GM10248 (cell line): Measurements from ENCODE around the gene BACH2.

Experiments used
- CTCF ChIA-PET: fragments of 300-600 bp; sonication (Branson Sonifier 250); formaldehyde crosslinking; extraction: SDS; loops from one replicate; lab custom pipeline; 2021; ENCODE audit warnings: antibody characterized with exemption; lab: Yijun Ruan, JAX
- POLR2A ChIA-PET: fragments of 350-650 bp; sonication (Branson Sonifier 250); formaldehyde crosslinking; extraction: SDS; loops from one replicate; lab custom pipeline; 2020; ENCODE audit warnings: antibody characterized with exemption; lab: Yijun Ruan, JAX
- DNase-seq: peaks from one replicate; pipeline ENCODE4 v3.0.0; 2012; ENCODE audit errors: extremely low spot score
- CTCF ChIP-seq: IDR thresholded peaks from 2 replicates; pipeline ENCODE4 v1.5.1; 2012; ENCODE audit warnings: mild to moderate bottlenecking, low read depth; ENCODE audit errors: extremely low read depth, missing control alignments, control extremely low read depth

The BACH2 gene

GRCh38 chr6:90251295-90251992 lies 45.2 kb downstream of the BACH2 start:
- DNase-seq, result peak; percentile 18
- ChIA-PET CTCF (no interaction called here), POLR2A (no interaction called here)
- TF ChIP-seq CTCF, result no peak

GRCh38 chr6:90250405-90250804 lies 46.2 kb downstream of the BACH2 start:
- POLR2A ChIA-PET, result no interaction called here
- CTCF ChIA-PET, result interaction anchor here (1.3 kb wide), 1 partner anchor 13 kb away, joined by 3 read pairs; no protein-coding TSS in a partner anchor
- DNase-seq, result no peak
- TF ChIP-seq CTCF, result no peak

DNA sequence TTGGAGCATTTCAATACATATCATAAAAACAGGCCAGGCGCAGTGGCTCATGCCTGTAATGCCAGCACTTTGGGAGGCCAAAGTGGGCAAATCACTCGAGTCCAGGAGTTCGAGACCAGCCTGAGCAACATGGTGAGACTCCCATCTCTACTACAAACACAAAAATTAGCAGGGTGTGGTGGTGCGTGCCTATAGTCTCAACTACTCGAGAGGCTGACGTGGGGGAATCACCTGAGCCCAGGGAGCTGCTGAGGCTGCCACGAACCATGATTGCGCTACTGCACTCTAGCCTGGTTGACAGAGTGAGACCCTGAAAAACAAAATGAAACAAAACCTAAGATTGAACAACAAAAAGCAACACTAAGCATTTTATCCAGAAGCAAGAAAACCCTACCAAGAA lies 47.2 kb downstream of the BACH2 start:
- TF ChIP-seq CTCF, result no peak
- DNase-seq, result no peak
- ChIA-PET POLR2A (no interaction called here), CTCF (interaction anchor here (1.3 kb wide), 1 partner anchor 14 kb away, joined by 3 read pairs; no protein-coding TSS in a partner anchor)

DNA sequence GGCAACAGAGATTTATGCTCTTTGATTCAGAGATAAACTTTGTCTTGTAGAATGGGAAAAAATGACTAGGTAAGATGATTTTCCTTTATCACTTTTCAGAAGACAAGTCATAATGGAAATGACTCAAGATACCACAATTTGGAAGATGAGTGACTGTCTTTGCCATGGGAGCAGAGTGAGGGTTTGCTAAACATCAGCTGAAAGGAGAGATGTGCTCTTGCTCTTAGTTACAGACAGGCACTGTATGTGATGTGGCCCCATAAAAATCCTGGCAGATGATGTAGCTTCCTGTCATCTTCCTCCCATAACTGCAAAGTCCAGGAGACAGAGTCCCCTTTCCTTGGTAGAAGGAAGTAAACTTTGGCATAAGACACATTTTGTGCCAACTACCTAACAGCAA lies 47.6 kb downstream of the BACH2 start:
- no peak for DNase-seq
- TF ChIP-seq CTCF, result no peak
- CTCF ChIA-PET, result interaction anchor here (1.3 kb wide), 1 partner anchor 14 kb away, joined by 3 read pairs; no protein-coding TSS in a partner anchor
- POLR2A ChIA-PET, result no interaction called here

DNA sequence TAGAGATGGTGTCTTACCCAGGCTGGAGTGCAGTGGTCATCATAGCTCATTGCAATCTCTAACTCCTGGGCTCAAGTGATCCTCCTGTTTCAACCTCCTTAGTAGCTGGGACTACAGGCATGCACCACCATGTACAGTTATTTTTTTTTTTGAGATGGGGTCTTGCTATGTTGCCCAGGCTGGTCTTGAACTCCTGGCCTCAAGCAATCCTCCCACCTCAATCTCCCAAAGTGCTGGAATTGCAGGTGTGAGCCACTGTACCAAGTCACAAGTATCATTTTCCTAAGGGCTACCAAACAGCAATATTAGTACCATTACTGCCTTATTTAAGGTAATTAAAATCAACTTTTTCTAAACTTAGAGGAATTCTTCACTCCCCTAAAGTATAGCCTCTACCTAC lies 49.4 kb downstream of the BACH2 start:
- ChIA-PET CTCF (no interaction called here), POLR2A (no interaction called here)
- no peak for DNase-seq
- TF ChIP-seq CTCF, result no peak

DNA sequence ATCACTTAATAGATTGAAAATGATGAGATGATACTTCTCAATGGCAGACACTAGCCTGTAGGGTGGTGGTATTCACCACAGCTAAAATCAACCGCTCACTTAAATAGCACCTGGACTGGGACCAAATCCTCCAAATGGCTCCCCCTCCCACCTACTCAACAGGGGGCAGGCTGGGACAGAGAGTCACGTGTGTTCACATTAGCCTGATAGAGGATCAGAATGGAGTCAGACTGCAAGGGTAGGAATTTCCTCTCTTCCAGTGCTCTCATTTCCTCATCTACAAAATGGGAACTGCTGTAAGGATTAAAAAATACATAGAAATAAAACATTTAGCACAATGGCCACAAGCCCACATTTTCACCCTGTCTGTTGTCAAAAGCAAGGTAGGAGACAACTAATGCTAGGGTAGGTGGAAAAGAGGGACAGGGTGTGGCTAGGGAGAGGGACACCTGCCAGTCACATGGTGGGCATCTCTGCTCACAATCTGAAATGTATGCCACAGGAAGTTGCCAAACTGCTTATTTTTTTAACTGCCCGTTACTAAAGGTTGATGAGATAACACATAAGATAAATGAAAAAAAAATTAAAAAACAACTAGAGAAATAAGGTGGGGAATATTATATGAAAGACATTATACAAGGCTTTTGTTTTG lies 55.3 kb downstream of the BACH2 start:
- ChIA-PET CTCF (interaction anchor here (1.1 kb wide), 1 partner anchor 238 kb away, joined by 3 read pairs; no protein-coding TSS in a partner anchor), POLR2A (no interaction called here)
- DNase-seq, result no peak
- no peak for TF ChIP-seq CTCF
